ENCODE data around the gene ACTR6. TPM values are rescaled to one million over a fixed set of nuclear protein-coding genes. Genes with fewer than 3 reads are reported as not detected.

ACTR6 gene
- total and polyA plus RNA-seq, 2 donors (not counting 3 experiments of a cell fraction or from before 2014, with no cell fraction given) = 7.5 to 23.2 TPM

DNA sequence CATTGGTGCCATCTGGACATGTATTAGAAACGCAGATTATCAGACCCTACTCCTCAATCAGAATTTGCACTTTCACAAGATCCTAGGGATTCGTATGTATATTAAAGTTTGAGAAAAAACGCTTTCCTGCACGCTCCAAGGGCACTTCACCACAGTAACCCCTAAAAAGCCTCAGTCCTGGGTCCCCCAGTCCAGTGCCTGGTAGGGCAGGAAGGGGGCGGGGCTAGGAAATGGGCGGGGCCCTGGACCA is 65.9 kb downstream of the ACTR6 start:
- H3K9me3 ChIP-seq (replicated peaks; ENCODE audit: control insufficient read depth, insufficient read depth, low read length) = no peaks in the 10 kb centered on the region
- H3K9ac ChIP-seq (replicated peaks; ENCODE audit: extremely low read depth, insufficient read depth, low read length) = no peak overlapping the region
- dilution Hi-C loops (cut with MboI; ENCODE audit: extremely low pct_ligation_motif_present, low sequenced_read_pairs) = no loop called here
- FAIRE-seq (peak; percentile 62), DNase-seq (ENCODE audit: low read depth, low spot score) (no peak)
- CTCF ChIA-PET = interaction anchor here (1.0 to 3.1 kb wide), 5 partner anchors 11 to 289 kb away, joined by 3 to 20 read pairs (median 4); partner anchors contain the start of gene ACTR6
- H3K79me2 ChIP-seq (ENCODE audit: control insufficient read depth, insufficient read depth, low read length) = peaks cover 37% of the 10 kb centered on the region
- H3K4me2 ChIP-seq (ENCODE audit: insufficient read depth, low read length) = peak overlapping the region; percentile 76
- POLR2A ChIA-PET = no interaction called here
- TF ChIP-seq GATA2 (IDR thresholded peaks at IDR 0.05; ENCODE audit: insufficient read depth, insufficient read length, low read depth, low read length) (no peak), POLR2AphosphoS5 (IDR thresholded peaks at IDR 0.05; ENCODE audit: insufficient read depth, low read depth, low read length) (no peak)
- TSS peak; percentile 50 for BruUV-seq (replicated peaks)
- H3K4me1 ChIP-seq (ENCODE audit: control insufficient read depth, extremely low read depth, insufficient read depth, low read length) = peaks cover 19% of the 10 kb centered on the region
- peak overlapping the region; percentile 78 to 97 (median 95) for H3K4me3 ChIP-seq (replicated peaks in 1 of 3; ENCODE audit: insufficient read depth in 1 of 3, low read depth in 1 of 3, low read length in 3 of 3)
- peak overlapping the region; percentile 25 for H3K27ac ChIP-seq (ENCODE audit: insufficient read depth, low read depth, low read length)
- H3K9me1 ChIP-seq (replicated peaks; ENCODE audit: control insufficient read depth, extremely low read depth, insufficient read depth, low read length) = no peaks in the 10 kb centered on the region
- peak overlapping the region; percentile 99 for H2AFZ ChIP-seq (ENCODE audit: low read depth, low read length)
- H4K20me1 ChIP-seq (replicated peaks; ENCODE audit: control insufficient read depth, extremely low read depth, insufficient read depth, low read length) = peaks cover 5% of the 10 kb centered on the region
- no peaks in the 10 kb centered on the region for H3K27me3 ChIP-seq (ENCODE audit: control insufficient read depth in 2 of 2, insufficient read depth in 2 of 2, low read length in 2 of 2)
- intact Hi-C loops (cut with micrococcal nuclease) = loop anchor here (2.0 to 5.0 kb wide), 3 partner anchors 46 to 298 kb away; partner anchors contain the start of gene BLTP3B
- no peaks in the 10 kb centered on the region for H3K36me3 ChIP-seq (ENCODE audit: control insufficient read depth in 2 of 2, extremely low read depth in 1 of 2, insufficient read depth in 2 of 2, low read length in 2 of 2)

DNA sequence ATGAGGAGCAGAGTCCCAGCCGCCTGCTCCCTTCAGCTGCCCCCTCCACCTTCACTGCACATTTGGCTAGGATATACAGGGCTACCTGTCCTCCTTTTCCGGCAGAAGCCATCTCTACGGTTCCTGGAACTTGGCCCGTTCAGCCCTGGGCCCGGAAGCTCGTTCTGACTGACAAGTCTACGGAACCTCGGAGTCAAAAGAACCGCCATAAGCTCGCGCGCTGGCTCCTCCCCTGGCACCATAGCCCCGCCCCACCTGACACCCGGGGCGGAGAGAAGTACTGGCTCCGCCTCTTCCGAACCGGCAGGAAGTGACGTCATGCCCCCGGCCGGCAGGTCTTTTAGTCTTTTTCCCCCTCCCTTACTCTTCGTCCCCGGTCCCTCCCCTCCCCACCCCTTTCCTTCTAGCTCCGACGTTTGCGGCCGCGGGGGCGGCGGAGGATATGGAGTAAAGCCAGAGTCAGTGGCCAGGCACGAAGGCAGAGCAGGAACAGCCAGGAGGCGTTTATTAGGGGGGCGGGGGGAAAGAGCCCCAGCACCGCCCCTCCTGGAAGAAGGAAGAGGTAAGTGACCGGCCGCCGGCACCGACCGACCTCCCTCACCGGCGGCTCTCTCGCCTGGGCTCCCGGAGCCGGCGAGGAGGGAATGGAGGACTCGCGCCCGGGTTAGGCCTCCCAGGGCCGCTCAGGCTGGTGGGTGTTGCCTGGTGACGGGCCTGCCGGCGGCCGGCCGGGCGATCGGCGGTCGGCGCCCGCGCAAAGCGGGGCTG is 66.4 kb downstream of the ACTR6 start, which contains the start of the genes DEPDC4 and SCYL2:
TSS of gene DEPDC4 (minus strand) at position 245 of the 768 bp plus-strand sequence. CDS start at position 242, 3 bp downstream.
TSS of gene SCYL2 (plus strand) at position 343 of the 768 bp plus-strand sequence. CDS start 15,794 bp downstream, outside the sequence.
- peaks cover 43% of the 10 kb centered on the region for H3K79me2 ChIP-seq (ENCODE audit: control insufficient read depth, insufficient read depth, low read length)
- ChIA-PET CTCF (interaction anchor here (0.6 to 3.1 kb wide), 9 partner anchors 10 to 1868 kb away, joined by 3 to 20 read pairs (median 4); partner anchors contain the start of gene ACTR6), POLR2A (interaction anchor here (0.6 to 0.7 kb wide), 2 partner anchors 35 to 529 kb away, joined by 4 to 5 read pairs; no protein-coding TSS in a partner anchor)
- H3K4me2 ChIP-seq (ENCODE audit: insufficient read depth, low read length) = peak within 1 kb of the TSS; percentile 95
- peak; percentile 90 for FAIRE-seq
- peak; percentile 98 for DNase-seq (ENCODE audit: low read depth, low spot score)
- H3K9ac ChIP-seq (replicated peaks; ENCODE audit: extremely low read depth, insufficient read depth, low read length) = peak within 1 kb of the TSS; percentile 89
- H3K4me1 ChIP-seq (ENCODE audit: control insufficient read depth, extremely low read depth, insufficient read depth, low read length) = peaks cover 19% of the 10 kb centered on the region
- H3K36me3 ChIP-seq (ENCODE audit: control insufficient read depth in 2 of 2, extremely low read depth in 1 of 2, insufficient read depth in 2 of 2, low read length in 2 of 2) = no peaks in the 10 kb centered on the region
- dilution Hi-C loops (cut with MboI; ENCODE audit: extremely low pct_ligation_motif_present, low sequenced_read_pairs) (no loop called here), intact Hi-C loops (cut with micrococcal nuclease) (loop anchor here (1.0 to 5.0 kb wide), 5 partner anchors 45 to 298 kb away; partner anchors contain the start of genes ACTR6 and BLTP3B)
- H3K27me3 ChIP-seq (ENCODE audit: control insufficient read depth in 2 of 2, insufficient read depth in 2 of 2, low read length in 2 of 2) = no peaks in the 10 kb centered on the region
- peak within 1 kb of the TSS; percentile 77 for H3K27ac ChIP-seq (ENCODE audit: insufficient read depth, low read depth, low read length)
- TF ChIP-seq JUN (IDR thresholded peaks at IDR 0.05; ENCODE audit: borderline replicate concordance, insufficient read depth, insufficient read length, low read depth) (peak; percentile 71), GATA2 (IDR thresholded peaks at IDR 0.05; ENCODE audit: insufficient read depth, insufficient read length, low read depth, low read length) (no peak), EZH2 (IDR thresholded peaks at IDR 0.05; ENCODE audit: borderline replicate concordance, low read depth, low read length, severe bottlenecking) (no peak), POLR2AphosphoS5 (IDR thresholded peaks at IDR 0.05; ENCODE audit: insufficient read depth, low read depth, low read length) (peak; percentile 28), FOS (IDR thresholded peaks at IDR 0.05; ENCODE audit: borderline replicate concordance, insufficient read depth, low read length) (peak; percentile 0), POLR2A (IDR thresholded peaks at IDR 0.05; ENCODE audit: low read depth, low read length) (peak; percentile 42), MAX (IDR thresholded peaks at IDR 0.05; ENCODE audit: insufficient read depth, insufficient read length) (peak; percentile 3), MYC (IDR thresholded peaks at IDR 0.05; ENCODE audit: low read depth, low read length) (no peak)
- TF ChIP-seq, protein P1, sequence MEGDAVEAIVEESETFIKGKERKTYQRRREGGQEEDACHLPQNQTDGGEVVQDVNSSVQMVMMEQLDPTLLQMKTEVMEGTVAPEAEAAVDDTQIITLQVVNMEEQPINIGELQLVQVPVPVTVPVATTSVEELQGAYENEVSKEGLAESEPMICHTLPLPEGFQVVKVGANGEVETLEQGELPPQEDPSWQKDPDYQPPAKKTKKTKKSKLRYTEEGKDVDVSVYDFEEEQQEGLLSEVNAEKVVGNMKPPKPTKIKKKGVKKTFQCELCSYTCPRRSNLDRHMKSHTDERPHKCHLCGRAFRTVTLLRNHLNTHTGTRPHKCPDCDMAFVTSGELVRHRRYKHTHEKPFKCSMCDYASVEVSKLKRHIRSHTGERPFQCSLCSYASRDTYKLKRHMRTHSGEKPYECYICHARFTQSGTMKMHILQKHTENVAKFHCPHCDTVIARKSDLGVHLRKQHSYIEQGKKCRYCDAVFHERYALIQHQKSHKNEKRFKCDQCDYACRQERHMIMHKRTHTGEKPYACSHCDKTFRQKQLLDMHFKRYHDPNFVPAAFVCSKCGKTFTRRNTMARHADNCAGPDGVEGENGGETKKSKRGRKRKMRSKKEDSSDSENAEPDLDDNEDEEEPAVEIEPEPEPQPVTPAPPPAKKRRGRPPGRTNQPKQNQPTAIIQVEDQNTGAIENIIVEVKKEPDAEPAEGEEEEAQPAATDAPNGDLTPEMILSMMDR (IDR thresholded peaks at IDR 0.05; ENCODE audit: extremely low read depth in 1 of 2, insufficient read depth in 1 of 2, low read depth in 1 of 2, low read length in 2 of 2) = no peak
- no peaks in the 10 kb centered on the region for H3K9me1 ChIP-seq (replicated peaks; ENCODE audit: control insufficient read depth, extremely low read depth, insufficient read depth, low read length)
- H2AFZ ChIP-seq (ENCODE audit: low read depth, low read length) = peak within 1 kb of the TSS; percentile 99
- H4K20me1 ChIP-seq (replicated peaks; ENCODE audit: control insufficient read depth, extremely low read depth, insufficient read depth, low read length) = peaks cover 5% of the 10 kb centered on the region
- H3K9me3 ChIP-seq (replicated peaks; ENCODE audit: control insufficient read depth, insufficient read depth, low read length) = no peaks in the 10 kb centered on the region
- BruUV-seq (replicated peaks) = no TSS peak
- peak within 1 kb of the TSS; percentile 78 to 97 (median 95) for H3K4me3 ChIP-seq (replicated peaks in 1 of 3; ENCODE audit: insufficient read depth in 1 of 3, low read depth in 1 of 3, low read length in 3 of 3)

Data from endothelial cell of umbilical vein (primary cell).